ENCODE results near the gene PUS7.
"Not testable (repeated sequence)": the region's sequence is repeated elsewhere in the genome, so short reads cannot be mapped to it uniquely, and the experiment has no call there.

The PUS7 gene

DNA sequence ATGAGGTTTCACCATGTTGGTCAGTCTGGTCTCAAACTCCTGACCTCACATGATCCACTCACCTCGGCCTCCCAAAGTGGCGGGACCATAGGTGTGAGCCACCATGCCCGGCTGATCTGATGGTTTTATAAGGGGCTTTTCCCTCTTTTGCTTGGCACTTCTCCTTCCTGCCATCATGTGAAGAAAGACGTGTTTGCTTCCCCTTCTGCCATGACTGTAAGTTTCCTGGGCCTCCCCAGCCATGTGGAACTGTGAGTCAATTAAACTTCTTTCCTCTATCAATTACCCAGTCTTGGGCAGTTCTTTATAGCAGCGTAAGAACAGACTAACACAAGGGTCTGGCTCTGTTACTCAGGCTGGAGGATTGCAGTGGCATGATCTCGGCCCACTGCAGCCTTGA lies 84.7 kb downstream of the PUS7 start:
- H3K18ac ChIP-seq (ENCODE audit: low read length); H2BK15ac ChIP-seq (ENCODE audit: low read length); H3K79me1 ChIP-seq (ENCODE audit: low read depth, low read length); H2BK12ac ChIP-seq (ENCODE audit: low read length); H2AK5ac ChIP-seq (ENCODE audit: low read depth, low read length); H2BK120ac ChIP-seq (ENCODE audit: low read depth, low read length); H3K9ac ChIP-seq (ENCODE audit: low read depth, low read length, poor library complexity); H3K27ac ChIP-seq (replicated peaks; ENCODE audit: low read length); H3K4me3 ChIP-seq (ENCODE audit: low read length in 2 of 2); H3K9me3 ChIP-seq (replicated peaks in 1 of 2; ENCODE audit: control insufficient read depth in 2 of 2, insufficient read depth in 1 of 2, low read depth in 1 of 2, low read length in 2 of 2); H4K8ac ChIP-seq (ENCODE audit: low read depth, low read length); H3K27me3 ChIP-seq (ENCODE audit: control insufficient read depth in 3 of 3, insufficient read depth in 3 of 3, low read depth in 1 of 3, low read length in 3 of 3); H3K4ac ChIP-seq (ENCODE audit: low read length); H3K14ac ChIP-seq (ENCODE audit: low read length); H3K36me3 ChIP-seq (replicated peaks in 1 of 2; ENCODE audit: control insufficient read depth in 2 of 2, insufficient read depth in 2 of 2, low read length in 2 of 2); H3K4me2 ChIP-seq (ENCODE audit: insufficient read depth, low read length, poor library complexity, severe bottlenecking); H2AFZ ChIP-seq (ENCODE audit: low read length); DNase-seq (ENCODE audit: low spot score); H4K91ac ChIP-seq (ENCODE audit: low read depth, low read length, poor library complexity); H3K4me1 ChIP-seq (ENCODE audit: control insufficient read depth in 2 of 2, insufficient read depth in 1 of 2, low read depth in 1 of 2, low read length in 2 of 2); H3K23ac ChIP-seq (ENCODE audit: low read depth, low read length, poor library complexity); H2BK5ac ChIP-seq (ENCODE audit: low read length): not testable (repeated sequence)
- no CpG with 5 or more reads among the region's 6 CpGs for WGBS, 2 donors (ENCODE audit: extremely low coverage in 2 of 2, insufficient read length in 2 of 2, insufficient replicate concordance in 1 of 2)

DNA sequence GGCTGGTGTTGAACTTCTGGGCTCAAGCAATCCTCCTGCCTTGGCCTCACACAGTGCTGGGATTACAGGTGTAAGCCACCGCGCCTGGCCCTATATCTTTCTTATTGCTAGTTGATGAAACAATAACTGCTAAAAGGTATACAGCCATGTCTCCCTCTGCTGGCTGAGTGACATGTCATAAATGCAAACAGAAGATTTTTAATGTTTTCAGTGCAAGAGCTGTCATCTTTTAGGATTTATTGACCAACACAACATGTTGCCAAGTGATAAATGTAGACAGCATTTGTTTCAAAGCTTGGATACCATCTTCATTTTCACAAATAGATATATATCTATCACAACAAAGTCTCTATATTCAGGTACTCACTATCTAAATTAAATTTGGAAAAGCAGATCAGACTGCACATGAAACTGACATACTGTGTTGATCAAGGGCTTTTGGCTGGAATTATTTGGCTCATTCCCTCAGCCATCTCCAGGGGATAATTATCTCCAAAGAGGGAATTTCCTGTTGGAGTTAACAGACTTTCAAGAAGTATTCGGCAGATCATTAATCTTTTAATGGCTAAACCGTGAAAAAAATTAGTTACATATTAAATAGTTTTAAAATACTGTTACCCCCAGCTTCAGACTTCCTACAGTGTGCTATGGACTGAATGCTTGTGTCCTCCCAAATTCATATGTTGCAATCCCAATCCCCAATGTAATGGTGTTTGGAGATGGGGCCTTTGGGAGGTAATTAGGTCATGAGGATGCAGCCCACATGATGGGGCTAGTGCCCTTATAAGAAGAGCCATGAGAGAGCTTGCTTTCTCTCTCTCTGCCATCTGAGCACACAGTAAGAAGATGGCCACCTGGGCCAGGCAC lies 92.1 kb downstream of the PUS7 start:
- Histone ChIP-seq H3K4me1 (ENCODE audit: control insufficient read depth in 2 of 2, insufficient read depth in 1 of 2, low read depth in 1 of 2, low read length in 2 of 2) (no peaks in the 10 kb centered on the region), H3K18ac (ENCODE audit: low read length) (no peak overlapping the region), H4K91ac (ENCODE audit: low read depth, low read length, poor library complexity) (no peak overlapping the region), H3K14ac (ENCODE audit: low read length) (no peak overlapping the region), H3K27me3 (ENCODE audit: control insufficient read depth in 3 of 3, insufficient read depth in 3 of 3, low read depth in 1 of 3, low read length in 3 of 3) (no peaks in the 10 kb centered on the region), H2BK5ac (ENCODE audit: low read length) (no peak overlapping the region), H2AK5ac (ENCODE audit: low read depth, low read length) (no peak overlapping the region), H3K9me3 (replicated peaks in 1 of 2; ENCODE audit: control insufficient read depth in 2 of 2, insufficient read depth in 1 of 2, low read depth in 1 of 2, low read length in 2 of 2) (no peaks in the 10 kb centered on the region), H3K4me2 (ENCODE audit: insufficient read depth, low read length, poor library complexity, severe bottlenecking) (no peak overlapping the region), H3K4ac (ENCODE audit: low read length) (no peak overlapping the region), H3K79me1 (ENCODE audit: low read depth, low read length) (no peaks in the 10 kb centered on the region), H2BK15ac (ENCODE audit: low read length) (no peak overlapping the region), H2BK12ac (ENCODE audit: low read length) (no peak overlapping the region), H3K9ac (ENCODE audit: low read depth, low read length, poor library complexity) (no peak overlapping the region), H3K36me3 (replicated peaks in 1 of 2; ENCODE audit: control insufficient read depth in 2 of 2, insufficient read depth in 2 of 2, low read length in 2 of 2) (no peaks in the 10 kb centered on the region), H3K27ac (replicated peaks; ENCODE audit: low read length) (no peak overlapping the region), H2BK120ac (ENCODE audit: low read depth, low read length) (no peak overlapping the region), H4K8ac (ENCODE audit: low read depth, low read length) (no peak overlapping the region), H3K23ac (ENCODE audit: low read depth, low read length, poor library complexity) (no peak overlapping the region), H2AFZ (ENCODE audit: low read length) (no peak overlapping the region), H3K4me3 (ENCODE audit: low read length in 2 of 2) (no peak overlapping the region)
- no CpG with 5 or more reads among the region's 4 CpGs for WGBS, 2 donors (ENCODE audit: extremely low coverage in 2 of 2, insufficient read length in 2 of 2, insufficient replicate concordance in 1 of 2)
- no peak for DNase-seq (ENCODE audit: low spot score)

DNA sequence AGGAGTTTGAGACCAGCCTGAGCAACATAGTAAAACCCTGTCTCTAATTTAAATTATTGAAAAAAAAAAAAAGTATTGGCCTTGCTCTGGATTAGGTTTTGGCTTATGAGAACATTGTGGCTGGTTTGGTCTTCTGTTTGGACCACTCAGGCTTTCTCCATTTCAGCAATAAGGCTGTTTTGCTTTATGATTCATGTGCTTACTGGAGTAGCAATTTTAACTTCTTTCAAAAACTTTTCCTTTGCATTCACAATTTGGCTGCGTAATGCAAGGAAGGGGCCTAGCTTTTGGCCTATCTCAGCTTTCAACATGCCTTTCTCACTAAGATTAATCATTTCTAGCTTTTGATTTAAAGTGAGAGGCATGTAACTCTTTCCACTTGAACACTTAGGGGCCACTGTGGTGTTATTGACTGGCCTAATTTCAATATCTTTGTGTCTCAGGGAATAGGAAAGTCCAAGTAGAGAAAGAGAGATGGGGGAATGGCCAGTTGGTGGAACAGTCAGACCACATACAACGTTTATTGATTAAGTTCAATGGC lies 95.4 kb downstream of the PUS7 start:
- no peak overlapping the region for H3K4ac ChIP-seq (ENCODE audit: low read length)
- H3K27ac ChIP-seq (replicated peaks; ENCODE audit: low read length) = no peak overlapping the region
- no peaks in the 10 kb centered on the region for H3K27me3 ChIP-seq (ENCODE audit: control insufficient read depth in 3 of 3, insufficient read depth in 3 of 3, low read depth in 1 of 3, low read length in 3 of 3)
- no peak overlapping the region for H3K4me2 ChIP-seq (ENCODE audit: insufficient read depth, low read length, poor library complexity, severe bottlenecking)
- H2BK15ac ChIP-seq (ENCODE audit: low read length) = no peak overlapping the region
- H3K14ac ChIP-seq (ENCODE audit: low read length) = no peak overlapping the region
- no peak overlapping the region for H3K23ac ChIP-seq (ENCODE audit: low read depth, low read length, poor library complexity)
- no peak overlapping the region for H4K91ac ChIP-seq (ENCODE audit: low read depth, low read length, poor library complexity)
- WGBS, 2 donors (ENCODE audit: extremely low coverage in 2 of 2, insufficient read length in 2 of 2, insufficient replicate concordance in 1 of 2) = no CpG with 5 or more reads among the region's 2 CpGs
- DNase-seq (ENCODE audit: low spot score) = no peak
- H3K9ac ChIP-seq (ENCODE audit: low read depth, low read length, poor library complexity) = no peak overlapping the region
- H3K79me1 ChIP-seq (ENCODE audit: low read depth, low read length) = no peaks in the 10 kb centered on the region
- no peak overlapping the region for H2BK12ac ChIP-seq (ENCODE audit: low read length)
- H3K4me1 ChIP-seq (ENCODE audit: control insufficient read depth in 2 of 2, insufficient read depth in 1 of 2, low read depth in 1 of 2, low read length in 2 of 2) = no peaks in the 10 kb centered on the region
- no peak overlapping the region for H2AFZ ChIP-seq (ENCODE audit: low read length)
- no peak overlapping the region for H2AK5ac ChIP-seq (ENCODE audit: low read depth, low read length)
- H2BK5ac ChIP-seq (ENCODE audit: low read length) = no peak overlapping the region
- H3K9me3 ChIP-seq (replicated peaks in 1 of 2; ENCODE audit: control insufficient read depth in 2 of 2, insufficient read depth in 1 of 2, low read depth in 1 of 2, low read length in 2 of 2) = no peaks in the 10 kb centered on the region
- no peak overlapping the region for H3K18ac ChIP-seq (ENCODE audit: low read length)
- no peak overlapping the region for H2BK120ac ChIP-seq (ENCODE audit: low read depth, low read length)
- H3K36me3 ChIP-seq (replicated peaks in 1 of 2; ENCODE audit: control insufficient read depth in 2 of 2, insufficient read depth in 2 of 2, low read length in 2 of 2) = no peaks in the 10 kb centered on the region
- H4K8ac ChIP-seq (ENCODE audit: low read depth, low read length) = no peak overlapping the region
- no peak overlapping the region for H3K4me3 ChIP-seq (ENCODE audit: low read length in 2 of 2)

DNA sequence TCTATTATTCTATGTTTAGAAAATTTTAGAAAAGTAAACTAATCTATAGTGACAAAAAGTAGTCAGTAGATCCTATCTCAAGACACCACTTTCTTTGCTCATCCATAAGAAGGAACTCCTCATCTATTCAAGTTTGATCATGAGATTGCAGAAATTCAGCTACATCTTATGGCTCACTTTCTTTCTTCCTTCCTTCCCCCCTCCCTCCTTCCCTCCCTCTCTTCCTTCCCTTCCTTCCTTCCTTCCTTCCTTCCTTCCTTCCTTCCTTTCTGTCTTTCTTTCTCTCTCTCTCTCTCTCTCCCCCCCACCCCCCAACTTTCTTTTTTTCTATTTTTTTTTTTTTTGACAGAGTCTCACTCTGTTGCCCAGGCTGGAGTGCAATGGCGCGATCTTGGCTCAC lies 98.1 kb downstream of the PUS7 start:
- no peaks in the 10 kb centered on the region for H3K4me1 ChIP-seq (ENCODE audit: control insufficient read depth in 2 of 2, insufficient read depth in 1 of 2, low read depth in 1 of 2, low read length in 2 of 2)
- H3K36me3 ChIP-seq (replicated peaks in 1 of 2; ENCODE audit: control insufficient read depth in 2 of 2, insufficient read depth in 2 of 2, low read length in 2 of 2) = no peaks in the 10 kb centered on the region
- no peaks in the 10 kb centered on the region for H3K27me3 ChIP-seq (ENCODE audit: control insufficient read depth in 3 of 3, insufficient read depth in 3 of 3, low read depth in 1 of 3, low read length in 3 of 3)
- WGBS, 2 donors (ENCODE audit: extremely low coverage in 2 of 2, insufficient read length in 2 of 2, insufficient replicate concordance in 1 of 2) = no CpG with 5 or more reads among the region's 2 CpGs
- no peak for DNase-seq (ENCODE audit: low spot score)
- no peak overlapping the region for H3K18ac ChIP-seq (ENCODE audit: low read length)
- H2BK12ac ChIP-seq (ENCODE audit: low read length) = no peak overlapping the region
- no peak overlapping the region for H3K4ac ChIP-seq (ENCODE audit: low read length)
- H2AK5ac ChIP-seq (ENCODE audit: low read depth, low read length) = no peak overlapping the region
- H3K9ac ChIP-seq (ENCODE audit: low read depth, low read length, poor library complexity) = no peak overlapping the region
- no peak overlapping the region for H3K4me3 ChIP-seq (ENCODE audit: low read length in 2 of 2)
- no peak overlapping the region for H3K14ac ChIP-seq (ENCODE audit: low read length)
- H2BK5ac ChIP-seq (ENCODE audit: low read length) = no peak overlapping the region
- no peaks in the 10 kb centered on the region for H3K9me3 ChIP-seq (replicated peaks in 1 of 2; ENCODE audit: control insufficient read depth in 2 of 2, insufficient read depth in 1 of 2, low read depth in 1 of 2, low read length in 2 of 2)
- no peak overlapping the region for H4K8ac ChIP-seq (ENCODE audit: low read depth, low read length)
- no peak overlapping the region for H2AFZ ChIP-seq (ENCODE audit: low read length)
- no peak overlapping the region for H2BK15ac ChIP-seq (ENCODE audit: low read length)
- no peak overlapping the region for H3K27ac ChIP-seq (replicated peaks; ENCODE audit: low read length)
- no peak overlapping the region for H3K4me2 ChIP-seq (ENCODE audit: insufficient read depth, low read length, poor library complexity, severe bottlenecking)
- no peak overlapping the region for H2BK120ac ChIP-seq (ENCODE audit: low read depth, low read length)
- H4K91ac ChIP-seq (ENCODE audit: low read depth, low read length, poor library complexity) = no peak overlapping the region
- no peak overlapping the region for H3K23ac ChIP-seq (ENCODE audit: low read depth, low read length, poor library complexity)
- H3K79me1 ChIP-seq (ENCODE audit: low read depth, low read length) = no peaks in the 10 kb centered on the region
